PC-9 (cell line): ENCODE results near the gene AMZ1. TPM values are rescaled to one million over a fixed set of nuclear protein-coding genes. Genes with fewer than 3 reads are reported as not detected.

Experiments used
- BruUV-seq: library from RNA; stranded (reverse); fragments of 400-500 nt; replicated peaks from 2 replicates; lab custom pipeline; 2021; lab: Mats Ljungman, UMichigan
- CTCF ChIA-PET: fragments of 300-600 bp; sonication (Branson Sonifier 250); formaldehyde crosslinking; loops from one replicate; lab custom pipeline; 2022; ENCODE audit warnings: antibody characterized with exemption; lab: Charles Lee
- POLR2A ChIA-PET: fragments of 300-600 bp; sonication (Branson Sonifier 250); formaldehyde crosslinking; loops from one replicate; lab custom pipeline; 2022; ENCODE audit warnings: antibody characterized with exemption; ENCODE audit not compliant: unreplicated experiment; lab: Charles Lee
- DNase-seq, 2 experiments: peaks; one replicate each; pipeline versions ENCODE4 v3.0.0 to v3.0.0-alpha.2; 2015 to 2022; ENCODE audit warnings: mixed read lengths in 1 of 2
- H2AFZ ChIP-seq: fragments of 200-600 bp; sonication (generic); 2 replicates; pipeline ENCODE4 v1.8.1; 2017; ENCODE audit warnings: antibody characterized with exemption
- H3F3A ChIP-seq: fragments of 200-600 bp; sonication (generic); 2 replicates; pipeline ENCODE4 v1.8.1; 2017; ENCODE audit warnings: antibody characterized with exemption, mild to moderate bottlenecking, low read depth; ENCODE audit not compliant: insufficient read depth
- H3K27ac ChIP-seq: fragments of 200-600 bp; sonication (generic); 2 replicates; pipeline ENCODE4 v1.6.1; 2016; ENCODE audit warnings: mixed run types
- H3K27me3 ChIP-seq: fragments of 200-600 bp; sonication (generic); 2 replicates; pipeline ENCODE4 v1.6.1; 2016; ENCODE audit warnings: low read depth, mixed run types; ENCODE audit not compliant: insufficient read depth
- H3K36me3 ChIP-seq: fragments of 200-600 bp; sonication (generic); 2 replicates; pipeline ENCODE4 v1.6.1; 2016; ENCODE audit warnings: low read depth, mixed run types
- H3K4me1 ChIP-seq: fragments of 200-600 bp; sonication (generic); replicated peaks from 2 replicates; pipeline ENCODE4 v1.6.1; 2016; ENCODE audit warnings: mixed run types; ENCODE audit not compliant: insufficient read depth
- H3K4me2 ChIP-seq: fragments of 200-600 bp; sonication (generic); 2 replicates; pipeline ENCODE4 v1.6.1; 2017; ENCODE audit warnings: mixed run types
- H3K4me3 ChIP-seq: fragments of 200-600 bp; sonication (generic); 2 replicates; pipeline ENCODE4 v1.6.1; 2016; ENCODE audit warnings: mixed run types
- H3K79me2 ChIP-seq: fragments of 200-600 bp; sonication (generic); 2 replicates; pipeline ENCODE4 v1.6.1; 2017; ENCODE audit warnings: low read depth, mixed run types
- H3K9me2 ChIP-seq: fragments of 200-600 bp; sonication (generic); 2 replicates; pipeline ENCODE4 v1.8.1; 2017; ENCODE audit warnings: mild to moderate bottlenecking; ENCODE audit not compliant: insufficient read depth
- H3K9me3 ChIP-seq: fragments of 200-600 bp; sonication (generic); 2 replicates; pipeline ENCODE4 v1.8.1; 2016; ENCODE audit warnings: low read depth; ENCODE audit not compliant: insufficient read depth
- H4K20me1 ChIP-seq: fragments of 200-600 bp; sonication (generic); 2 replicates; pipeline ENCODE4 v1.8.1; 2017; ENCODE audit not compliant: insufficient read depth
- CTCF ChIP-seq: fragments of 200-600 bp; sonication (generic); conservative IDR thresholded peaks from 2 replicates; pipeline ENCODE4 v1.6.1; 2017; ENCODE audit warnings: mixed run types, antibody characterized with exemption, mild to moderate bottlenecking, moderate library complexity
- EZH2 ChIP-seq: fragments of 200-600 bp; sonication (generic); IDR thresholded peaks from 2 replicates; pipeline ENCODE4 v1.8.0; 2017; ENCODE audit warnings: antibody characterized with exemption, low read depth
- intact Hi-C: fragments of 100-400 bp; cut with micrococcal nuclease; formaldehyde crosslinking; loops from one replicate; pipeline ENCODE4 v1.10.0; 2022; ENCODE audit not compliant: unreplicated experiment
- total RNA-seq: library from RNA; stranded (reverse); gene quantifications from 2 replicates; pipeline ENCODE4 v1.2.3, GENCODE V29; 2021

Gene AMZ1
- total RNA-seq, 1 experiment from 2014 or later = not detected

GRCh38 chr7:2657920-2658671, 29.9 kb upstream of the AMZ1 start:
- H3K27me3 ChIP-seq = no peaks in the 10 kb centered on the region
- no peaks in the 10 kb centered on the region for H3K9me3 ChIP-seq
- no peak overlapping the region for H3K4me3 ChIP-seq
- no peak overlapping the region for H3K27ac ChIP-seq
- no peaks in the 10 kb centered on the region for H3K4me1 ChIP-seq
- peaks cover 4% of the 10 kb centered on the region; the same call in 1 of the 2 replicates for H4K20me1 ChIP-seq
- H3K36me3 ChIP-seq = no peaks in the 10 kb centered on the region
- H3F3A ChIP-seq = no peaks in the 10 kb centered on the region; the same call in 1 of the 2 replicates
- CTCF ChIA-PET = interaction anchor here (0.6 kb wide), 1 partner anchor 23 kb away, joined by 3 read pairs; no protein-coding TSS in a partner anchor
- no TSS peak for BruUV-seq
- H3K79me2 ChIP-seq = no peaks in the 10 kb centered on the region
- H3K4me2 ChIP-seq = no peak overlapping the region
- H3K9me2 ChIP-seq = no peaks in the 10 kb centered on the region
- POLR2A ChIA-PET = no interaction called here
- intact Hi-C loops = no loop called here
- TF ChIP-seq EZH2 (no peak), CTCF (no peak)
- no peak for DNase-seq
- H2AFZ ChIP-seq = no peak overlapping the region

GRCh38 chr7:2658941-2659340, 29.1 kb upstream of the AMZ1 start:
- H3K4me2 ChIP-seq = no peak overlapping the region
- H2AFZ ChIP-seq = no peak overlapping the region
- no peaks in the 10 kb centered on the region for H3K9me3 ChIP-seq
- H3K27ac ChIP-seq = no peak overlapping the region
- no peaks in the 10 kb centered on the region for H3K79me2 ChIP-seq
- no peaks in the 10 kb centered on the region for H3K27me3 ChIP-seq
- H3K36me3 ChIP-seq = no peaks in the 10 kb centered on the region
- intact Hi-C loops = no loop called here
- no peak for TF ChIP-seq CTCF
- TF ChIP-seq EZH2 = no peak
- H3K9me2 ChIP-seq = no peaks in the 10 kb centered on the region
- no peak overlapping the region for H3K4me3 ChIP-seq
- H3F3A ChIP-seq = no peaks in the 10 kb centered on the region; the same call in none of the 2 replicates
- POLR2A ChIA-PET = interaction anchor here (0.5 kb wide), 1 partner anchor 417 kb away, joined by 6 read pairs; the partner anchor contains the start of genes MRM2 and NUDT1
- H3K4me1 ChIP-seq = no peaks in the 10 kb centered on the region
- H4K20me1 ChIP-seq = peaks cover 6% of the 10 kb centered on the region; the same call in 1 of the 2 replicates
- no peak for DNase-seq
- CTCF ChIA-PET = interaction anchor here (0.6 kb wide), 1 partner anchor 108 kb away, joined by 12 read pairs; no protein-coding TSS in a partner anchor
- no TSS peak for BruUV-seq

DNA sequence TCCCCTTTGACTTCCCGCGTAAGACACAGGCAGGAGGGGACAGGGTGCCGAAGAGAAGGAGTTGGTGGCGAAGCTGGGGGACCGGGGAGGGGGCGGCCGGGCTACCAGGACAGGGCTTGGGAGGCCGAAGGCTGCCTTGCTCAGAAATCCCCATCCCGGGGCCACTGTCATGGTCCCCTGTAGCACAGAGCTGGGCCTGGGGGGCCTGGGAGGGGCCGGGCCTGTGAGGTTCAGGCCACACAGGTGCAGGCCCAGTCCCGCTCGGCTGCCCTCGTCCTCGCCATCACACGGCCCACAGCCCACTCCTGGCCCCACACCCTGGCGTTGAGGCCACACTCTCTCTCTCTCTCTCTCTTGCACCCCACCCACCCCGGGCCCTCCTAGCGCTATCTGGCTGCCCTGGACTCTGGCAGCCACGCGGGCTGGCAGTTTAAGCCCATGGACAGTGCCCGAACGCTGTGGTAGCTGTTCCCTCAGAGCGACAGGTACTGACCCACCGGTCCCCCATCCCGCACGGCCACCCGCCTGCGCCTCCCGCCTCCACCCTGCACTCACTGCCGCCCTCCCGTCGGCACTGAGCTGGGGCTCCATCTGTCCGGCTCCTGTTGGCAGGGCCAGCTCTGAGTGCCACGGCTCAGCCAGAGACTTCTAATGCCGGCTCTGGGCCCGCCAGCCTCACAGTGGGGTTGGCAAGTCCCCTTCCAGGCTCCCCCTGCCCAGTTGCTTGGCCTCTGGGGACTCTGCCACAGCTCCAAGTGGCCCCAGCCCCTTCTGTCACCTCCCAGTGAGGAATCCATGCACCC, 28.2 kb upstream of the AMZ1 start:
- H3K9me2 ChIP-seq = no peaks in the 10 kb centered on the region
- no peaks in the 10 kb centered on the region for H3K36me3 ChIP-seq
- H2AFZ ChIP-seq = no peak overlapping the region
- TF ChIP-seq CTCF (no peak), EZH2 (no peak)
- BruUV-seq = no TSS peak
- H3K4me3 ChIP-seq = no peak overlapping the region
- POLR2A ChIA-PET = no interaction called here
- intact Hi-C loops = no loop called here
- no peak for DNase-seq
- H3K27me3 ChIP-seq = no peaks in the 10 kb centered on the region
- H3K9me3 ChIP-seq = no peaks in the 10 kb centered on the region
- CTCF ChIA-PET = interaction anchor here (0.6 to 0.7 kb wide), 2 partner anchors 107 to 256 kb away, joined by 9 to 12 read pairs; partner anchors contain the start of gene CHST12
- H3F3A ChIP-seq = no peaks in the 10 kb centered on the region; the same call in 1 of the 2 replicates
- no peak overlapping the region for H3K27ac ChIP-seq
- H3K4me2 ChIP-seq = no peak overlapping the region
- no peaks in the 10 kb centered on the region for H3K79me2 ChIP-seq
- H4K20me1 ChIP-seq = peaks cover 6% of the 10 kb centered on the region; the same call in 1 of the 2 replicates
- H3K4me1 ChIP-seq = no peaks in the 10 kb centered on the region
